NOMO-1 treated with dmso at 0.1 percent for 144 hours (cell line): Measurements from ENCODE around the gene CAP1.
"Not testable (repeated sequence)": the region's sequence is repeated elsewhere in the genome, so short reads cannot be mapped to it uniquely, and the experiment has no call there.

ENCODE experiments used
- DNase-seq: peaks from one replicate; lab custom pipeline; 2025; ENCODE audit not compliant: unreplicated experiment; lab: John Stamatoyannopoulos, UW

The CAP1 gene

GRCh38 chr1:40058097-40058452 is 17.5 kb downstream of the CAP1 start:
- DNase-seq: no peak

- DNase-seq: no peak
These were observed 18.2 kb downstream of the CAP1 start for GRCh38 chr1:40058453-40059337.

GRCh38 chr1:40059338-40059959 is 18.9 kb downstream of the CAP1 start:
- DNase-seq: peak; percentile 57

GRCh38 chr1:40059960-40060750 is 19.6 kb downstream of the CAP1 start:
- DNase-seq: peak; percentile 27

- DNase-seq: peak; percentile 82
These were observed 24.4 kb downstream of the CAP1 start for GRCh38 chr1:40064797-40065499.

- DNase-seq: no peak
These were observed 26.5 kb downstream of the CAP1 start for GRCh38 chr1:40067023-40067422.

- DNase-seq: no peak
These were observed 27.3 kb downstream of the CAP1 start for GRCh38 chr1:40067851-40068250.

GRCh38 chr1:40072142-40072541 is 31.6 kb downstream of the CAP1 start:
- DNase-seq: no peak

GRCh38 chr1:40073062-40073461 is 32.5 kb downstream of the CAP1 start:
- DNase-seq: no peak

GRCh38 chr1:40075266-40075665 is 34.7 kb downstream of the CAP1 start:
- peak; percentile 31 for DNase-seq

- no peak for DNase-seq
These were observed 36.4 kb downstream of the CAP1 start for GRCh38 chr1:40076895-40077312.

GRCh38 chr1:40078512-40079333 is 38.2 kb downstream of the CAP1 start:
- DNase-seq: peak; percentile 38

GRCh38 chr1:40079774-40080400 is 39.4 kb downstream of the CAP1 start:
- no peak for DNase-seq

- DNase-seq: no peak
These were observed 41.3 kb downstream of the CAP1 start for GRCh38 chr1:40081871-40082270.

GRCh38 chr1:40084750-40085149 is 44.2 kb downstream of the CAP1 start:
- DNase-seq: not testable (repeated sequence)

- no peak for DNase-seq
These were observed 50.3 kb downstream of the CAP1 start for GRCh38 chr1:40090652-40091355.

GRCh38 chr1:40092241-40092640 is 51.7 kb downstream of the CAP1 start:
- DNase-seq: no peak

GRCh38 chr1:40092706-40093639 is 52.4 kb downstream of the CAP1 start:
- no peak for DNase-seq
